ENCODE measurements around the gene HERPUD1.

The HERPUD1 gene

GRCh38 chr16:56944954-56945839, 13.3 kb downstream of the HERPUD1 start:
- peaks cover 39% of the 10 kb centered on the region; the same call in 1 of the 2 replicates for H3K36me3 ChIP-seq (ENCODE audit: insufficient read depth, low read length)
- no peaks in the 10 kb centered on the region for H3K9me3 ChIP-seq (ENCODE audit: low read depth, low read length)
- H3K9ac ChIP-seq (ENCODE audit: insufficient read length) = no peak overlapping the region
- TF ChIP-seq POLR2AphosphoS5 (IDR thresholded peaks at IDR 0.05; ENCODE audit: borderline replicate concordance, low read depth, low read length) = no peak
- no peak for TF ChIP-seq FOXP2 (optimal IDR thresholded peaks at IDR 0.05; ENCODE audit: control extremely low read depth, extremely low read length, insufficient read depth)
- TF ChIP-seq EZH2 (IDR thresholded peaks at IDR 0.05) = no peak
- no peak overlapping the region for H3K27ac ChIP-seq
- H3K4me3 ChIP-seq = no peak overlapping the region
- DNase-seq (ENCODE audit: low read depth, low spot score) = no peak

DNA sequence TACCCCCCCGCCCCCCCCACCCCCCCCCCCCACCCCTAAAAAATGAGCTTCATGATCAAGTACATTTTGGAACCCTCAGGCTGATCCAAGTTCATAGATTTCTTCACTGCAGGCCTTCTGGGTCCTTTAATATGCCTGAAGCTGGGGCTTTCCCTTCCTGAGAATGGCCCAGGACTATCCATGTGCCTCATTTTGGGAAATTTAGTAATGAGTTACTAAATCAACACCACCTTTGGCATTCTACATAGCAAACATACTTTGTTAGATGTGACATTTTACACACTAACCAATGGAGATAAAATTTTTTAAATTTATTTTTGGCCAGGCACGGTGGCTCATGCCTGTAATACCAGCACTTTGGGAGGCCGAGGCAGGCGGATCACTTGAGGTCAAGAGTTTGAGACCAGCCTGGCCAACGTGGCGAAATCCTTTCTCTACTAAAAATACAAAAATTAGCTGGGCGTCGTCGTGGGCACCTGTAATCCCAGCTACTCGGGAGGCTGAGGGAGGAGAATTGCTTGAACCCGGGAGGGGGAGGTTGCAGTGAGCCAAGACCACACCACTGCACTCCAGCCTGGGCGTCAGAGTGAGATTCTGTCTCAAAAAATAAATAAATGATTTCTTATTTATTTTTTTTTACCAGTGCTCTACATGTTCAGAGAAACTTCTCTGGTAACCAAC, 14.0 kb downstream of the HERPUD1 start:
- Histone ChIP-seq H3K9me3 (ENCODE audit: low read depth, low read length) (no peaks in the 10 kb centered on the region), H3K27ac (no peak overlapping the region), H3K4me3 (no peak overlapping the region), H3K9ac (ENCODE audit: insufficient read length) (no peak overlapping the region), H3K36me3 (ENCODE audit: insufficient read depth, low read length) (peaks cover 33% of the 10 kb centered on the region; the same call in 1 of the 2 replicates)
- TF ChIP-seq FOXP2 (optimal IDR thresholded peaks at IDR 0.05; ENCODE audit: control extremely low read depth, extremely low read length, insufficient read depth) = no peak
- TF ChIP-seq POLR2AphosphoS5 (IDR thresholded peaks at IDR 0.05; ENCODE audit: borderline replicate concordance, low read depth, low read length) = no peak
- no peak for DNase-seq (ENCODE audit: low read depth, low spot score)

DNA sequence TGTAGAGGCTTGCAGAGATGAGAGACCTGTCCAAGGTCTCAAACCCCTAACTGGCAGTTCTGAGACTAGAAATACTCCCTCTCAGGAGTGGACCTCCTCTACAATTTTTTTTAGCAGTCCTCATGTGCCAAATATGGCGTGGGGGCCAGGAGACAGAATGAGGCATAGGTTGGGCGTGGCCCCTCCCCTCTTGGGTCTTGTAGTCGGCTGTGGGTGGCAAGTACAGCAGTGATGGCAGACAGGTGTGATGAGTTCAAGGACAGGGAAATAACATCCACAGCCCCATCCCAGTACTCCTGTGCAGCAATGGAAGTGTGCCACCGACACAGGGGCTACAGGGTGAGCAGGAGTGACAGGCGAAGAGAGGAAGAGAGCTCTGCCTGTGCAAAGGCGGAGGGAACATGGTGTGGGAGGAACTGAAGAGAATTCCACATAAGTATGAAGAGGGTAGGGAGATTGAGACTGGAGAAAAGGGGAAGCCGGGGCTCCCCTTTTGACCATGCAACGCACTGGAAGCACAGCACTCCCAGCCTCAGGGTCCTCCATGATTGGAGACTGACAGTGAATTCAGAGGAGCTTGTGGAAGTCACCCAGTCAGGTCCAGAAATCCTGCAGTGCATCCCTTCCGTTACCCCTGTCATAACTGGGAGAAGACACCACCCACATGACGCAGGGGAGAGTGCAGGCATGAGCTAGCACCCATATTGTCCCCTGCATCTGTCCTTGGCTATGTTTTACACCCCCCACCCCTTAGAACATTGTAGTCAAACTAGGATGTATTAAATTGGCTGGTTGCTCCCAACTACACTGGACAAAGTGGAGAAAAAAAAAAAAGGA, 15.0 kb downstream of the HERPUD1 start:
- Histone ChIP-seq H3K9me3 (ENCODE audit: low read depth, low read length) (no peaks in the 10 kb centered on the region), H3K9ac (ENCODE audit: insufficient read length) (no peak overlapping the region), H3K27ac (no peak overlapping the region), H3K36me3 (ENCODE audit: insufficient read depth, low read length) (peaks cover 27% of the 10 kb centered on the region; the same call in 1 of the 2 replicates), H3K4me3 (no peak overlapping the region)
- no peak for DNase-seq (ENCODE audit: low read depth, low spot score)
- TF ChIP-seq POLR2AphosphoS5 (IDR thresholded peaks at IDR 0.05; ENCODE audit: borderline replicate concordance, low read depth, low read length) (no peak), FOXP2 (optimal IDR thresholded peaks at IDR 0.05; ENCODE audit: control extremely low read depth, extremely low read length, insufficient read depth) (no peak), EZH2 (IDR thresholded peaks at IDR 0.05) (no peak)

GRCh38 chr16:56947604-56947995, 15.7 kb downstream of the HERPUD1 start:
- no peak for DNase-seq (ENCODE audit: low read depth, low spot score)
- Histone ChIP-seq H3K27ac (no peak overlapping the region), H3K9ac (ENCODE audit: insufficient read length) (no peak overlapping the region)

GRCh38 chr16:56948234-56948633, 16.3 kb downstream of the HERPUD1 start:
- no peaks in the 10 kb centered on the region for H3K9me3 ChIP-seq (ENCODE audit: low read depth, low read length)
- peaks cover 16% of the 10 kb centered on the region; the same call in 1 of the 2 replicates for H3K36me3 ChIP-seq (ENCODE audit: insufficient read depth, low read length)
- no peak for DNase-seq (ENCODE audit: low read depth, low spot score)
- H3K9ac ChIP-seq (ENCODE audit: insufficient read length) = no peak overlapping the region
- TF ChIP-seq EZH2 (IDR thresholded peaks at IDR 0.05) (no peak), FOXP2 (optimal IDR thresholded peaks at IDR 0.05; ENCODE audit: control extremely low read depth, extremely low read length, insufficient read depth) (no peak), POLR2AphosphoS5 (IDR thresholded peaks at IDR 0.05; ENCODE audit: borderline replicate concordance, low read depth, low read length) (no peak)
- no peak overlapping the region for H3K4me3 ChIP-seq
- no peak overlapping the region for H3K27ac ChIP-seq

More at GRCh38 chr16:56947604-56947995, 15.7 kb downstream of the HERPUD1 start:
- H3K4me3 ChIP-seq = no peak overlapping the region
- TF ChIP-seq POLR2AphosphoS5 (IDR thresholded peaks at IDR 0.05; ENCODE audit: borderline replicate concordance, low read depth, low read length) (no peak), FOXP2 (optimal IDR thresholded peaks at IDR 0.05; ENCODE audit: control extremely low read depth, extremely low read length, insufficient read depth) (no peak), EZH2 (IDR thresholded peaks at IDR 0.05) (no peak)
- peaks cover 21% of the 10 kb centered on the region; the same call in 1 of the 2 replicates for H3K36me3 ChIP-seq (ENCODE audit: insufficient read depth, low read length)
- H3K9me3 ChIP-seq (ENCODE audit: low read depth, low read length) = no peaks in the 10 kb centered on the region

DNA sequence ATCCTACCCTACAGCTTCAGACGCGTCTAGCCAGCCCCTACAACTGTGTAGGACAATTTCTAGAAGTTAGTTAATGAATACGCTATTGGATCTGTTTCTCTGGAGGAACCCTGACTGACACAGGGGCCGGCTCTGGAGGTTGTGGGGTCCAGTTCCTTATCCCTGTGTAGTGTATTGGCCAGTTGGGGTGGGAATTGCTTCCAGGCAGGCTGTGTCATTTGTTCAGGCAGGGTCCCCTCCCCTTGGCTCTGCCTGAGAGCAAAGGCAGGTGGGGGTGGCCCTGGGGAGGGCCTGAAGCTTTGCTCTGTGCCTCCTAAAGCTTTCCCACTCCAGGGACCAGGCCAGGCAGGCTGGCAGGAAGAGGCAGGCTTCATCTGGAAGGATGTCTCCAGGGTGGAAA, 18.1 kb downstream of the HERPUD1 start:
- Histone ChIP-seq H3K27ac (no peak overlapping the region), H3K4me3 (no peak overlapping the region), H3K9ac (ENCODE audit: insufficient read length) (no peak overlapping the region), H3K9me3 (ENCODE audit: low read depth, low read length) (no peaks in the 10 kb centered on the region), H3K36me3 (ENCODE audit: insufficient read depth, low read length) (peaks cover 1% of the 10 kb centered on the region; the same call in 1 of the 2 replicates)
- TF ChIP-seq EZH2 (IDR thresholded peaks at IDR 0.05) (no peak), POLR2AphosphoS5 (IDR thresholded peaks at IDR 0.05; ENCODE audit: borderline replicate concordance, low read depth, low read length) (no peak), FOXP2 (optimal IDR thresholded peaks at IDR 0.05; ENCODE audit: control extremely low read depth, extremely low read length, insufficient read depth) (no peak)
- no peak for DNase-seq (ENCODE audit: low read depth, low spot score)

DNA sequence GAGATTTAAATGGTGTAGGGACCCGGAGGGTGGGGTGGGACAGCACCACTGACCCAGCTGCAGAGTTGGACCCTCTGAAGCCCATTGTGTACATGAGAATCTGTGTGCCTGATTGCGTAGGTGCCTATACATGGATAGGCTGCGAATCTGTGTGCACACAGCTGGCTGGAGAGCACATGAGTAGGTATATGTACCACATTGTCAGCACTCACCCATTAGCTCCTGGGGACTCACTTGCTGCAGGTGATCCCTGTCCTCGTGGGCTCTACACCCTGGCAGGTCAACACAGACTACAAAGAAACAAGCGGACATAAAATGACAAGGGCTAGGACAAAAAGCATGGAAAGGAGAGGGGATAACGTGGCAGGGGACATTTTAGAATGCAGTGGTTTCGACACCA, 18.5 kb downstream of the HERPUD1 start:
- TF ChIP-seq POLR2AphosphoS5 (IDR thresholded peaks at IDR 0.05; ENCODE audit: borderline replicate concordance, low read depth, low read length) (no peak), EZH2 (IDR thresholded peaks at IDR 0.05) (no peak), FOXP2 (optimal IDR thresholded peaks at IDR 0.05; ENCODE audit: control extremely low read depth, extremely low read length, insufficient read depth) (no peak)
- Histone ChIP-seq H3K36me3 (ENCODE audit: insufficient read depth, low read length) (no peaks in the 10 kb centered on the region; the same call in 1 of the 2 replicates), H3K9ac (ENCODE audit: insufficient read length) (no peak overlapping the region), H3K9me3 (ENCODE audit: low read depth, low read length) (no peaks in the 10 kb centered on the region), H3K4me3 (no peak overlapping the region), H3K27ac (no peak overlapping the region)
- DNase-seq (ENCODE audit: low read depth, low spot score) = no peak

All from SK-N-MC (cell line).